Panc1 (cell line): ENCODE measurements around the gene ST8SIA5. TPM values are rescaled to one million over a fixed set of nuclear protein-coding genes. Genes with fewer than 3 reads are reported as not detected.

Experiments used
- ATAC-seq: fragments of 200-7000 bp; cut with Tn5 transposase; 2 replicates; pipeline ENCODE4 v1.9.1; 2020; ENCODE audit warnings: mild to moderate bottlenecking, moderate library complexity
- BruUV-seq: library from RNA; stranded (reverse); fragments of 400-500 nt; replicated peaks from 2 replicates; lab custom pipeline; 2021; lab: Mats Ljungman, UMichigan
- CTCF ChIA-PET: fragments of 300-600 bp; sonication (Branson Sonifier 250); formaldehyde crosslinking; loops from one replicate; lab custom pipeline; 2022; ENCODE audit warnings: antibody characterized with exemption; lab: Charles Lee
- POLR2A ChIA-PET: fragments of 300-600 bp; sonication (Branson Sonifier 250); formaldehyde crosslinking; loops from one replicate; lab custom pipeline; 2022; ENCODE audit warnings: antibody characterized with exemption; lab: Charles Lee
- DNase-seq: peaks from one replicate; pipeline ENCODE4 v3.0.0-alpha.2; 2010; ENCODE audit warnings: low read depth, low spot score
- H3K27ac ChIP-seq: 2 replicates; pipeline ENCODE4 v1.5.1; 2011; ENCODE audit warnings: mild to moderate bottlenecking, low read length, inconsistent platforms
- H3K27me3 ChIP-seq: fragments of 200-500 bp; sonication (Bioruptor generic); 2 replicates; pipeline ENCODE4 v1.6.0; 2014; ENCODE audit warnings: low read length, inconsistent platforms; ENCODE audit not compliant: control insufficient read depth, insufficient read depth
- H3K36me3 ChIP-seq: fragments of 200-500 bp; sonication (Bioruptor generic); 2 replicates; pipeline ENCODE4 v1.5.1; 2014; ENCODE audit warnings: inconsistent platforms, mild to moderate bottlenecking, low read length, moderate library complexity; ENCODE audit not compliant: control insufficient read depth, insufficient read depth
- H3K4me1 ChIP-seq: 2 replicates; pipeline ENCODE4 v1.5.1; 2011; ENCODE audit warnings: inconsistent platforms, mild to moderate bottlenecking, low read length, moderate library complexity; ENCODE audit not compliant: control insufficient read depth, insufficient read depth
- H3K4me3 ChIP-seq, 2 experiments: 2 replicates each; pipeline ENCODE4 v1.5.1; 2011 to 2012; ENCODE audit warnings: low read depth in 2 of 2, low read length in 2 of 2, mild to moderate bottlenecking in 2 of 2, inconsistent platforms in 1 of 2, moderate library complexity in 1 of 2
- H3K9me3 ChIP-seq: fragments of 200-500 bp; sonication (Bioruptor generic); 2 replicates; pipeline ENCODE4 v1.5.1; 2014; ENCODE audit warnings: low read depth, mild to moderate bottlenecking, inconsistent platforms, low read length, moderate library complexity; ENCODE audit not compliant: control insufficient read depth, insufficient read depth
- CTCF ChIP-seq: fragments of 450-650 bp; IDR thresholded peaks from 2 replicates; pipeline ENCODE4 v1.5.1; 2017; ENCODE audit warnings: mild to moderate bottlenecking
- POLR2AphosphoS5 ChIP-seq: IDR thresholded peaks from 2 replicates; pipeline ENCODE4 v1.6.1; 2012; ENCODE audit warnings: mild to moderate bottlenecking, low read depth, low read length, moderate library complexity
- REST ChIP-seq, 2 experiments: IDR thresholded peaks; 2 replicates each; pipeline ENCODE4 v1.6.1; 2011 to 2012; ENCODE audit warnings: low read depth in 2 of 2, control low read depth in 1 of 2, low read length in 1 of 2, mild to moderate bottlenecking in 1 of 2, moderate library complexity in 1 of 2; ENCODE audit not compliant: insufficient read depth in 1 of 2
- SIN3A ChIP-seq: IDR thresholded peaks from 2 replicates; pipeline ENCODE4 v1.6.1; 2012; ENCODE audit warnings: low read depth, mild to moderate bottlenecking, low read length, moderate library complexity, borderline replicate concordance; ENCODE audit not compliant: insufficient read depth
- TCF7L2 ChIP-seq: IDR thresholded peaks from 2 replicates; pipeline ENCODE4 v1.6.1; 2011; ENCODE audit warnings: mild to moderate bottlenecking, low read depth, low read length, inconsistent platforms
- in situ Hi-C: cut with HindIII; loops from 2 replicates; pipeline ENCODE4 v1.10.0; 2016; ENCODE audit warnings: low sequenced_read_pairs, low pct_unique_long_range_greater_than_20kb
- intact Hi-C: fragments of 100-400 bp; cut with micrococcal nuclease; formaldehyde crosslinking; loops from one replicate; pipeline ENCODE4 v1.10.0; 2022; ENCODE audit not compliant: unreplicated experiment
- total RNA-seq: library from RNA; stranded (reverse); gene quantifications from one replicate; pipeline ENCODE4 v1.2.1, GENCODE V29; 2021; ENCODE audit not compliant: unreplicated experiment

The ST8SIA5 gene
- total RNA-seq, 1 experiment from 2014 or later = 0.15 TPM

GRCh38 chr18:46621111-46621766 lies 135.6 kb downstream of the ST8SIA5 start:
- Histone ChIP-seq H3K36me3 (no peaks in the 10 kb centered on the region), H3K4me3 (no peak overlapping the region), H3K27ac (no peak overlapping the region), H3K27me3 (no peaks in the 10 kb centered on the region; the same call in 1 of the 2 replicates), H3K9me3 (no peaks in the 10 kb centered on the region), H3K4me1 (no peaks in the 10 kb centered on the region)
- ChIA-PET POLR2A (no interaction called here), CTCF (no interaction called here)
- ATAC-seq (no peak), DNase-seq (no peak)
- BruUV-seq = no TSS peak
- intact Hi-C loops (no loop called here), in situ Hi-C loops (no loop called here)
- TF ChIP-seq REST (IDR thresholded peaks at IDR 0.05; ENCODE audit: insufficient read depth in 1 of 2, low read depth in 2 of 2, low read length in 1 of 2) (no peak), CTCF (no peak)

GRCh38 chr18:46619559-46619958 lies 137.3 kb downstream of the ST8SIA5 start:
- intact Hi-C loops = no loop called here
- BruUV-seq = no TSS peak
- no peak for DNase-seq
- no peak overlapping the region for H3K27ac ChIP-seq
- H3K27me3 ChIP-seq = no peaks in the 10 kb centered on the region; the same call in 1 of the 2 replicates
- ChIA-PET POLR2A (no interaction called here), CTCF (no interaction called here)
- no peak for ATAC-seq
- in situ Hi-C loops = no loop called here
- no peaks in the 10 kb centered on the region for H3K9me3 ChIP-seq
- no peaks in the 10 kb centered on the region for H3K4me1 ChIP-seq
- no peak overlapping the region for H3K4me3 ChIP-seq
- H3K36me3 ChIP-seq = no peaks in the 10 kb centered on the region
- no peak for TF ChIP-seq TCF7L2
- no peak for TF ChIP-seq CTCF
- TF ChIP-seq POLR2AphosphoS5 = no peak
- no peak for TF ChIP-seq SIN3A
- no peak for TF ChIP-seq REST (IDR thresholded peaks at IDR 0.05; ENCODE audit: insufficient read depth in 1 of 2, low read depth in 2 of 2, low read length in 1 of 2)
